Ascending aorta (tissue), 2 donors: ENCODE data around the gene MEF2A. TPM values are rescaled to one million over a fixed set of nuclear protein-coding genes. Genes with fewer than 3 reads are reported as not detected.
A peak's percentile ranks its signal among the peaks of the same experiment; 100 is the strongest.

Experiments
- DNase-seq, 2 donors: peaks; one replicate each; pipeline ENCODE4 v3.0.0-alpha.2; 2019; ENCODE audit warnings: low spot score in 2 of 2
- H3K27ac ChIP-seq, 2 donors: fragments of 200-600 bp; sonication (generic); one replicate each; pipeline ENCODE4 v1.5.1; 2016 to 2017; ENCODE audit warnings: mild to moderate bottlenecking in 1 of 2
- H3K27me3 ChIP-seq: fragments of 200-600 bp; sonication (generic); one replicate; pipeline ENCODE4 v1.5.1; 2017
- H3K36me3 ChIP-seq, 2 donors: fragments of 200-600 bp; sonication (generic); one replicate each; pipeline ENCODE4 v1.5.1; 2016
- H3K4me1 ChIP-seq, 2 donors: fragments of 200-600 bp; sonication (generic); one replicate each; pipeline ENCODE4 v1.5.1; 2016 to 2017; ENCODE audit warnings: mild to moderate bottlenecking in 1 of 2
- H3K4me3 ChIP-seq, 2 donors: fragments of 200-600 bp; sonication (generic); one replicate each; pipeline ENCODE4 v1.5.1; 2016 to 2017; ENCODE audit warnings: mild to moderate bottlenecking in 1 of 2
- H3K9me3 ChIP-seq, 2 donors: fragments of 200-600 bp; sonication (generic); one replicate each; pipeline ENCODE4 v1.5.1; 2016
- CTCF ChIP-seq, 3 experiments: fragments of 200-600 bp in 2 of 3; fragments of 450-650 bp in 1 of 3; sonication (generic) in 2 of 3; IDR thresholded peaks; one replicate each; pipeline ENCODE4 v1.5.1; 2016 to 2019; ENCODE audit warnings: antibody characterized with exemption in 3 of 3, mild to moderate bottlenecking in 1 of 3, moderate library complexity in 1 of 3
- intact Hi-C: fragments of 100-400 bp; cut with DNase I; formaldehyde crosslinking; loops from one replicate; pipeline ENCODE4 v1.15.1; 2023
- total RNA-seq: library from RNA; depleted of rRNA; stranded (reverse); fragments of >200 nt; gene quantifications from one replicate; pipeline ENCODE4 v1.1.0, GENCODE V29; 2016

The MEF2A gene
- total RNA-seq, 1 donor from 2014 or later, result 99.4 TPM

GRCh38 chr15:99593070-99593469 is 27.3 kb downstream of the MEF2A start:
- Histone ChIP-seq H3K9me3 (peaks cover 0 to 3% of the 10 kb centered on the region in 2 donors), H3K4me3 (no peak overlapping the region), H3K27me3 (no peaks in the 10 kb centered on the region), H3K27ac (no peak overlapping the region), H3K4me1 (no peaks in the 10 kb centered on the region), H3K36me3 (no peaks in the 10 kb centered on the region)
- TF ChIP-seq CTCF (IDR thresholded peaks at IDR 0.05), result no peak
- no peak for DNase-seq
- intact Hi-C loops, result no loop called here

- Histone ChIP-seq H3K9me3 (no peaks in the 10 kb centered on the region), H3K4me3 (no peak overlapping the region), H3K27ac (no peak overlapping the region), H3K36me3 (no peaks in the 10 kb centered on the region), H3K4me1 (no peaks in the 10 kb centered on the region), H3K27me3 (no peaks in the 10 kb centered on the region)
- no peak for DNase-seq
- intact Hi-C loops, result no loop called here
- no peak for TF ChIP-seq CTCF (IDR thresholded peaks at IDR 0.05)
Measured at GRCh38 chr15:99594916-99595315, 29.1 kb downstream of the MEF2A start.

GRCh38 chr15:99598296-99598695 is 32.5 kb downstream of the MEF2A start:
- no peaks in the 10 kb centered on the region for H3K9me3 ChIP-seq
- H3K27me3 ChIP-seq, result no peaks in the 10 kb centered on the region
- intact Hi-C loops, result no loop called here
- no peak overlapping the region for H3K4me3 ChIP-seq
- DNase-seq, result no peak
- no peak overlapping the region for H3K27ac ChIP-seq
- H3K4me1 ChIP-seq, result peaks cover 0 to 4% of the 10 kb centered on the region in 2 donors
- peaks cover 0 to 12% of the 10 kb centered on the region in 2 donors for H3K36me3 ChIP-seq
- TF ChIP-seq CTCF (IDR thresholded peaks at IDR 0.05), result no peak

GRCh38 chr15:99603828-99604227 is 38.0 kb downstream of the MEF2A start:
- H3K9me3 ChIP-seq, result no peaks in the 10 kb centered on the region
- intact Hi-C loops, result no loop called here
- no peak for TF ChIP-seq CTCF (IDR thresholded peaks at IDR 0.05)
- H3K36me3 ChIP-seq, result peaks cover 0 to 12% of the 10 kb centered on the region in 2 donors
- no peaks in the 10 kb centered on the region for H3K27me3 ChIP-seq
- no peak for DNase-seq
- H3K4me3 ChIP-seq, result no peak overlapping the region
- peak overlapping the region; percentile 8 to 26 for H3K27ac ChIP-seq
- H3K4me1 ChIP-seq, result peaks cover 0 to 10% of the 10 kb centered on the region in 2 donors

GRCh38 chr15:99604865-99605264 is 39.1 kb downstream of the MEF2A start:
- peaks cover 0 to 10% of the 10 kb centered on the region in 2 donors for H3K4me1 ChIP-seq
- H3K9me3 ChIP-seq, result no peaks in the 10 kb centered on the region
- no peak for DNase-seq
- intact Hi-C loops, result no loop called here
- peak overlapping the region in 1 of 2 donors; percentile 54 for H3K27ac ChIP-seq
- no peak for TF ChIP-seq CTCF (IDR thresholded peaks at IDR 0.05)
- H3K27me3 ChIP-seq, result no peaks in the 10 kb centered on the region
- no peak overlapping the region for H3K4me3 ChIP-seq
- peaks cover 0 to 12% of the 10 kb centered on the region in 2 donors for H3K36me3 ChIP-seq

- Histone ChIP-seq H3K4me1 (peaks cover 0 to 10% of the 10 kb centered on the region in 2 donors), H3K9me3 (no peaks in the 10 kb centered on the region), H3K27me3 (no peaks in the 10 kb centered on the region), H3K36me3 (peaks cover 0 to 6% of the 10 kb centered on the region in 2 donors), H3K27ac (peak overlapping the region; percentile 32 to 40), H3K4me3 (no peak overlapping the region)
- intact Hi-C loops, result no loop called here
- TF ChIP-seq CTCF (IDR thresholded peaks at IDR 0.05), result no peak
- no peak for DNase-seq
Measured at GRCh38 chr15:99605490-99605931, 39.7 kb downstream of the MEF2A start.
